Measurements from ENCODE around the gene SPG7. TPM values are rescaled to one million over a fixed set of nuclear protein-coding genes. Genes with fewer than 3 reads are reported as not detected.

SPG7 gene
- total RNA-seq, 4 donors from 2014 or later: 65.0 to 104 (median 84.9) TPM

DNA sequence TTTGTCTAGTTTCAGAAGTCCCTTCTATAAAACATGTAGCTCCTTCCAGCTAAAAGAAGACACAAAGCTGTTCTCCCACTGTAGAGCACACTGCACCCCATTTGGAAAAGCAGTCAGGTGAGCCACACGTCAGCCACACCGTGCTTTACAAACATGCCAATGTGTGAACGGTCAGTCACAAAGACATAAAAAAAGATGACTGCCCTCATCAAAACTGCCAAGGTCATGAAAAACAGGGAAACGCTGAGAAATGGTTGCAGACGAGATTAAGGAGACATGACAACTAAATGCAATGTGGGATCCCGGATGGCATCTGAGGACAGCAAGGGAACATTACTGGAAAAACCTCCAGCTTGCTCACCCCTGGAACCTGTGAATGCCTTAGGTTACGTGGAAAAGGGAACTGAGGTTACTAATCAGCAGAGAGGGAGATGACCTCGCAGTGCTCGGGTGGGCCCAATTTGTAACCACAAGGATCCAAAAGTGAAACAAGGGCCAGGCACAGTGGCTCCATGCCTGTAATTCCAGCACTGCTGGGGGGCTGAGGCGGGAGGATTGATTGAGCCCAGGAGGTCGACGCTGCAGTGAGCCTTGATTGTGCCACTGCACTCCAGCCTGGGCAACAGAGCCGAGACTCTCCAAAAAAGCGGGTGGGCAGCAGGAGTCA lies 25.9 kb upstream of the SPG7 start:
- 34 to 49% methylated on average over 13 to 14 of the region's 14 CpGs for WGBS, 2 donors
- H3K27ac ChIP-seq: peak overlapping the region; percentile 42 to 59 (median 54)
- intact Hi-C loops (cut with DNase I): no loop called here

GRCh38 chr16:89482817-89483205 lies 25.4 kb upstream of the SPG7 start:
- 35 to 40% methylated on average over 4 to 5 of the region's 5 CpGs for WGBS, 2 donors
- Histone ChIP-seq H3K4me3 (no peak overlapping the region), H3K27me3 (no peaks in the 10 kb centered on the region), H3K27ac (peak overlapping the region; percentile 42 to 59 (median 54)), H3K36me3 (no peaks in the 10 kb centered on the region), H3K9me3 (no peaks in the 10 kb centered on the region), H3K4me1 (peaks cover 61 to 100% (median 84%) of the 10 kb centered on the region in 3 donors)
- no peak for TF ChIP-seq CTCF (IDR thresholded peaks at IDR 0.05)
- no peak for TF ChIP-seq POLR2A (IDR thresholded peaks at IDR 0.05)
- intact Hi-C loops (cut with DNase I): no loop called here
- DNase-seq: no peak

More for the DNA sequence above, 25.9 kb upstream of the SPG7 start:
- H3K9me3 ChIP-seq: no peaks in the 10 kb centered on the region
- no peak for DNase-seq
- peaks cover 63 to 100% (median 84%) of the 10 kb centered on the region in 3 donors for H3K4me1 ChIP-seq
- H3K27me3 ChIP-seq: no peaks in the 10 kb centered on the region
- H3K4me3 ChIP-seq: peak overlapping the region in 1 of 4 donors; percentile 14
- TF ChIP-seq POLR2A (IDR thresholded peaks at IDR 0.05): no peak
- TF ChIP-seq CTCF (IDR thresholded peaks at IDR 0.05): no peak
- no peaks in the 10 kb centered on the region for H3K36me3 ChIP-seq

GRCh38 chr16:89484041-89484501 lies 24.1 kb upstream of the SPG7 start:
- intact Hi-C loops (cut with DNase I): no loop called here
- no peaks in the 10 kb centered on the region for H3K9me3 ChIP-seq
- no peaks in the 10 kb centered on the region for H3K27me3 ChIP-seq
- H3K4me3 ChIP-seq: no peak overlapping the region
- H3K27ac ChIP-seq: peak overlapping the region in 2 of 4 donors; percentile 51 to 52
- 61 to 72% methylated on average over 5 of the region's 5 CpGs for WGBS, 2 donors
- H3K36me3 ChIP-seq: no peaks in the 10 kb centered on the region
- H3K4me1 ChIP-seq: peaks cover 63 to 100% (median 82%) of the 10 kb centered on the region in 3 donors
- no peak for DNase-seq
- TF ChIP-seq CTCF (IDR thresholded peaks at IDR 0.05) (no peak), POLR2A (IDR thresholded peaks at IDR 0.05) (no peak)

- intact Hi-C loops (cut with DNase I): no loop called here
- Histone ChIP-seq H3K36me3 (no peaks in the 10 kb centered on the region), H3K27me3 (no peaks in the 10 kb centered on the region), H3K27ac (peak overlapping the region in 3 of 4 donors; percentile 20 to 52 (median 51)), H3K4me1 (peaks cover 57 to 90% (median 76%) of the 10 kb centered on the region in 3 donors), H3K4me3 (no peak overlapping the region), H3K9me3 (no peaks in the 10 kb centered on the region)
- 53 to 71% methylated on average over 8 to 11 of the region's 11 CpGs for WGBS, 2 donors
- no peak for DNase-seq
- TF ChIP-seq CTCF (IDR thresholded peaks at IDR 0.05) (no peak), POLR2A (IDR thresholded peaks at IDR 0.05) (no peak)
Observed at GRCh38 chr16:89484923-89485679, 23.1 kb upstream of the SPG7 start.

DNA sequence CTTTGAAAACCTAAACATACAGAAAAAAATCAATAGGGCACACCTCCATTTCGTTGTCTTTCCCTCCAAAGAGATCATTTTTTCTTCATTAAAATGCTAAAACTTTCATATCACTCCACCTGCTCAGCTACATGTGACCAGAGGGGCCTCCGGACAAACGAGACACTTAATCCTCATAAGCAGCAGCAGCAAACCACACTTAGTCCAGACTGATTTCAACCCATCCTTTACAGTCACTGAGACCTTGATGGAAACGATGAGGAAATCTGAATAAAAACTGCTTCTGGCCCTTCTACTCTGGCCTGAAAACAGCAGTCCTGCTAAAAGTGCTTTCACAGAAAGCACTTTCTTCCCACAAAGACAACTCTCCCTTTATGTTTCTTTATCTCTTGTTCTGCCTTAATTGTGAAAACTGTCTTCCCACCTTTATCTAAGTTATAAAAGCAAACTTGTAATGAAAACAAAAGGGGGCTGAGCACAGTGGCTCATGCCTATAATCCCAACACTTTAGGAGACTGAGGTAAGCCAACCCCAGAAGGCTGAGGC lies 22.4 kb upstream of the SPG7 start:
- 16 to 26% methylated on average over 4 of the region's 4 CpGs for WGBS, 2 donors
- no peak overlapping the region for H3K4me3 ChIP-seq
- TF ChIP-seq POLR2A (IDR thresholded peaks at IDR 0.05) (no peak), CTCF (IDR thresholded peaks at IDR 0.05) (no peak)
- no peaks in the 10 kb centered on the region for H3K9me3 ChIP-seq
- peaks cover 57 to 83% (median 76%) of the 10 kb centered on the region in 3 donors for H3K4me1 ChIP-seq
- peak overlapping the region in 2 of 4 donors; percentile 51 to 52 for H3K27ac ChIP-seq
- no peaks in the 10 kb centered on the region for H3K27me3 ChIP-seq
- intact Hi-C loops (cut with DNase I): no loop called here
- no peaks in the 10 kb centered on the region for H3K36me3 ChIP-seq
- DNase-seq: no peak

All from esophagus squamous epithelium (tissue), 5 donors.